T-helper 1 cell treated with Interleukin-12 subunit alpha and Interleukin-12 subunit beta and Interleukin-4 antibody, amounts not matched to agents 30 ng/mL and 1 ng/mL, for 36 hours (primary cell): ENCODE results near the gene TRPM4. TPM values are rescaled to one million over a fixed set of nuclear protein-coding genes. Genes with fewer than 3 reads are reported as not detected.

ENCODE experiments used
- intact Hi-C: fragments of 100-400 bp; cut with micrococcal nuclease; formaldehyde crosslinking; loops from one replicate; pipeline ENCODE4 v1.15.1; 2024
- total RNA-seq: library from RNA; stranded (reverse); gene quantifications from 2 replicates; pipeline ENCODE4 v1.2.3, GENCODE V29; 2022

The TRPM4 gene
- total RNA-seq: 0.54 and 1.0 TPM in 2 replicates

DNA sequence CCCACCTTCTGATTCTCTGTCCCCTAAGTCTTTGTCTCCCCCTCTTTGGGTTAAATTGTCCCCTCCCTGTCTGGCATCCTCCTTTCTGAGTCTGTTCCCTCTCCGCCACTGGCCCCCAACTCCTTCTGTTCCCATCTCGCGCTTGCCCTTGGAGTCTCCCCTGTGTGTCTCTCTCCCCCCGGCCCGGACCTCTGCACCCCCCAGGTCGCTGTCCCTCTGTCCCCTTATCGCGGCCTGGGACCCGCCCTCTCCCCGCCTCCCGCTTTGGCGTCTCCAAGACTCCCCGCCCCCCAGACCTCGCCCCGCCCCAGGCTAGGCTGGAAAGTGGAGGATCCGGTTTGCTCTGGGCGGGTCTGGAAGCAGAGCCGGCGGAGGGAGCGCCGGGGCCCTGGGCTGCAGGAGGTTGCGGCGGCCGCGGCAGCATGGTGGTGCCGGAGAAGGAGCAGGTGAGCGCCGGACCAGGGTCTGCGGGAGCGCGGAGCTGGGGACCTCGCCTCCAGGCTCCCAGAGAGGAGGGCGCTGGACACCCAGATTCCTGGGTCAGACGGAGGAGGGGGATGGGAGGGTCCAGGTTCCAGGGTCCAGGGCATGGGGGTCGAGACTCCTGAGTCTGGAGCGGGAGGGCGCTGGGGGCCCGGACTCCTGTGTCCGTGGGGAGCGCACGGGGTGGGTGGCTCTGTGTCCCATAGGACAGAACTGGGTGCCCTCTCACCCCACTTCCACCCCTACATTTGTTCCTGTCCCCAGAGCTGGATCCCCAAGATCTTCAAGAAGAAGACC, at the start of gene TRPM4:
TSS of gene TRPM4 (plus strand) at position 348 of the 780 bp plus-strand sequence. CDS start at position 423, 75 bp downstream.
- intact Hi-C loops: loop anchor here (1.0 kb wide), 1 partner anchor 11 kb away; no protein-coding TSS in a partner anchor

DNA sequence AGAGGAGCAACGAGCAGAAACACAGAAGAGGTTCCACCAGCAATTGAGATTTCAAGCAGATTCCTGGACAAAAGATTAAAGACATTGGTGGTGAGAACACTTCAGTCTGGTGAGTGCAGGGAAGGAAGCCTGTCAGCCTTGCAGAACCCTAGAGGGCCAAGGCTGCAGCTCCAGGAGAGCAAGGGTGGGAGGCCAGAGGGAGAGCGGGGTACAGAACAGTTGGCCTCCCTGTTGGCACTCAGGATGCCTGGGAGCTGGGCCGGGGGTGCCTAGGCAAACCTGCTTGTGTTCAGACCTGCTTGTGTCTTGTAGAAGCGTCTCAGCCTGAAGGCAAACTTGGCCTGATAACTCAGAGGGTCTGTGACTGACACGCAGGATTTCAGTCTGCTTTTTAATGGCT, 48.5 kb upstream of the TRPM4 start:
- intact Hi-C loops: no loop called here

DNA sequence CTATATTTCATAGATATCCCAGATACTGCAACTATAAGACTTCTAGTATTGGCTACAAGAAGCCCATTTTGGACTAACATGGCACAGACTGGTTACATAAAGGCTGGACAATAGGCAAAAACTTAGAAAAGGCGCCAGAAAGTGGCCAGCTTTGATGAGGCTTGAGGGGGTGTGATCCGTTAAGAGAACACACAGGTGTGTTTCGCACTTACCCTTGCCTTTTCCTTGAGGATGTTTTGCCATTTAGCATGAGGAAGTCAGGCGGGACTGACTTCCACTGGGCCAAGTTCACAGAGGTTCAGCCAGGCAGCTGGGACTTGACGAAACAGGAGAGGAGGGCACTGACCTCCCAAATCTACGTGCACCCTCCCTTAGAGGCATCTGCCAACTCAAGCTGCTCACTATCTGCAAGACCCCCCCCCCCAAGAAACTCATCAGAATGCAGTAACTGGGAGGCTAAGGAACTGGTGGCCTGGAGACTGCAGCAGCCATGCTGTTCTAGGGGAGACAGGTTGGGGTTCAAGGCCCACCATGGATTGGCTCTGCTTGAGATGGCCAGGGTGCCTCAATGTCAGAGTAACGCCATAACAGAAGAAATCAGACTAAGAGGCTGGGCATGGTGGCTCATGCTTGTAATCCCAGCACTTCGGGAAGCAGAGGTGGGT, 47.9 kb upstream of the TRPM4 start:
- intact Hi-C loops: loop anchor here (10.0 kb wide), 2 partner anchors 485 to 1835 kb away; partner anchors contain the start of genes INAFM1 and PRR12

DNA sequence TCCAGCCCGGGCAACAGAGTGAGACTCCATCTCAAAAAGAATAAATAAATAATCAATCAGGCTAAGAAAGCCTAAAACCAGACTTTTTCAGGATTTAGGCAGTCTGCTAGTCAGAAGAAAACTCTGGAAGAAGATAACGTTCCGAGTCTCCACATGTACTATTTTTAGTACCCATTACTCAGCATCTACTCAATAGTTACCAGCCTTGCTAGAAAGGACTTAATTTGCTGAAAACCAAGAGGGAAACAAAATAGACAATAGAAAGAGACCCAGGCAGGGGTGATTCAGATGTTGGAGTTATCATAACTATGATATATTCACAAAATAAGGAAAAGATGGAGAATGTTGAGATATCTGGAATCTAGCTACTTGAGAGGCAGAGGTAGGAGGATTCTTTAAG, 47.0 kb upstream of the TRPM4 start:
- intact Hi-C loops: loop anchor here (10.0 kb wide), 2 partner anchors 484 to 1836 kb away; partner anchors contain the start of genes INAFM1 and PRR12

DNA sequence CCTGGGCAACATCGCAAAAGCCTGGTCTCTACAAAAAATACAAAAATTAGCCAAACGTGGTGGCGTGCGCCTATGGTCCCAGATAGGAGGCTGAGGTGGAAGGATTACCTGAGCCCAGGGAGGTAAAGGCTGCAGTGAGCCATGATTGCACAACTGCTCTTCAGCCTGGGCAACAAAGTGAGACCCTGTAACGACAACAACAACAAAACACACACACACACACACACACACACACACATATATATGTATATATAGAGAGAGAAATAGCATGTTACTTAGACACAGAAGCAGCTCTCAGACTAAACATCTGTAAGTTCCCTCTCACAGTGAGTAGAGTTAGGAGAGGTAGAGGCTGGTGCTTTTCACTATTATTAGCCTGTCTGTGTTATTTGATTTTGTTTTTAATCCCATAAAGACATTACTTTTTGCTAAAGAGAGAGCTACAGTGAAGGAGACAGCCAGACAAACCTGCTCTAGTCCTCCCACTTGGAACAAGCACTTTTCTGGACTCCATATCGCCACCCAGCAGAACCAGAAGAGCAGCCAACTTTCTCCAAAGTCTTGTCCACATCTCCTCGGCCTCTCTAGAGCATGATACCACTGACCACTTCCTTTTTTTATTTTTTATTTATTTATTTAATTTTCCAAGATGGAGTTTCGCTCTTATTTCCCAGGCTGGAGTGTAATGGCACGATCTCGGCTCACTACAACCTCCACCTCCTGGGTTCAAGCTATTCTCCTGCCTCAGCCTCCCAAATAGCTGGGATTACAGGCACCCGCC, 46.2 kb upstream of the TRPM4 start:
- intact Hi-C loops: loop anchor here (10.0 kb wide), 2 partner anchors 483 to 1837 kb away; partner anchors contain the start of genes INAFM1 and PRR12

DNA sequence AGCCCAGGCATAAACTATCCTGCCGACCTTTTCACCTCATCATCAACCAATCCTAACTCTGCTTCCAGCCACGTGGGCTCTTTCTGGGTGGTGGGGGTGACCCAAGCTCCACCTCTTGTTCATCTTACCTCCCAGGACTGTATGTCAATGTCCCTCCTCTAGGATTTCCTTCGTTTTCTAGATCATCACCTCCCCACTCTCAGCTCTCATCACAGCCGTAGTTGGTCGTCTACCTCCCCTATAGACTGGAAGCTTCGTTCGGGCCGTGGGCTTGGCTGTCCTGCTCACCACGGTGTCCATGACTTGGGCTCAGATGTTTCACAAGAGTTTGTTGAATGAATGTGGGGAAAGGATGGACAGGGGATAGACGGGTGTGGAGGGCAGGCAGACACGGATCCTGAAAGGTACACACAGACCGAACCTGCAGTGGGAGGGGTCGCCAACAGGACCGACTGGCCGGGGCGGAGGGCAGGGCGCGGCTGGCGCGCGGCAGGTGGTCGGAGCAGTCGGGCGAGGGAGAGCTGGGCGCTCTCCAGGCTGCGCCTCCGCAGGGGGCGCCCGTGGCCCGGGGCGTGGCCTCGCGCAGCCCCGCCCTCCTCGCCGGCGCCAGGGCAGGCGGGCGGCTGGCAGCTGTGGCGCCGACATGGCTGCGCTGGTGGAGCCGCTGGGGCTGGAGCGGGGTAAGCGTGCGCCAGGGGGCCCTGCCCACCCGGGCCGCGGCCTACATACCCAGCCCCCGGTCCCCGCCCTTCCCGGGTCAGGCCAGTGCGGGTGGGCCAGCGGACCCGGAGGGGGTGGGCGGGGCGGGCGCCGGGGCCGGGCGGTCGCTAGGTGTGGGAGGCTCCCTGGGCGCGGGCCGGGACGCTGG, 43.6 kb upstream of the TRPM4 start, which contains the start of gene LIN7B:
TSS of gene LIN7B (plus strand) at position 609 of the 868 bp plus-strand sequence. CDS start at position 644, 35 bp downstream.
- intact Hi-C loops: loop anchor here (1.0 to 10.0 kb wide), 5 partner anchors 14 to 1839 kb away; partner anchors contain the start of genes INAFM1, PRR12 and SNRNP70

DNA sequence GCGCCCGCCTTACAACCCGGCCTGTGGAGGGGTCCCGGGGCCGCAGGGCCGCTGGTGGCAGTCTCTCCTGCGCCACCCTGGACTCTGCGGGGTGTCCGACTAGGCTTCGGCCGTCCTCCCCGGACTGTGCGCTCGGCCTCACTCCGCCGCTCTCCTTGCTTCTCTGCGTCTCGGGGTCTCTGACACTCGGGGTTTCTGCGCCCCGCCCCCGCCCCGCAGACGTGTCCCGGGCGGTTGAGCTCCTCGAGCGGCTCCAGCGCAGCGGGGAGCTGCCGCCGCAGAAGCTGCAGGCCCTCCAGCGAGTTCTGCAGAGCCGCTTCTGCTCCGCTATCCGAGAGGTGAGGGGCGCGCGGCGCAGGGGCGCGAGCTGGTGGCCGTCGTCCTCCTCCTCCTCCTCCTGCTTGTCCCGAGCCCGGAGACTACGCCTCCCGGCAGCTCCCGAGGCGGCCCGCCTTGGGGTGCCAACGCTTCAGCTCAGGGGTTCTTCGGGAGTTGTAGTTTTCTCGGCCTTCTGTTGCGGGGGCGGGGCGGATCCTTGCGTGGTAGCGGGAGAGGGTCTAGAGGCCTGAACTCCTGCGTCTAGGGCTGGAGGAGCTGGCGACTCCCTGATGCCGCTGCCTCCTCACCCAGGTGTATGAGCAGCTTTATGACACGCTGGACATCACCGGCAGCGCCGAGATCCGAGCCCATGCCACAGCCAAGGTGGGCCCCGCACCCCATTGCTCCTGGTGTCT, 42.8 kb upstream of the TRPM4 start:
- intact Hi-C loops: loop anchor here (1.0 to 10.0 kb wide), 8 partner anchors 14 to 1840 kb away; partner anchors contain the start of genes AP2A1, DBP, INAFM1 and LHB

DNA sequence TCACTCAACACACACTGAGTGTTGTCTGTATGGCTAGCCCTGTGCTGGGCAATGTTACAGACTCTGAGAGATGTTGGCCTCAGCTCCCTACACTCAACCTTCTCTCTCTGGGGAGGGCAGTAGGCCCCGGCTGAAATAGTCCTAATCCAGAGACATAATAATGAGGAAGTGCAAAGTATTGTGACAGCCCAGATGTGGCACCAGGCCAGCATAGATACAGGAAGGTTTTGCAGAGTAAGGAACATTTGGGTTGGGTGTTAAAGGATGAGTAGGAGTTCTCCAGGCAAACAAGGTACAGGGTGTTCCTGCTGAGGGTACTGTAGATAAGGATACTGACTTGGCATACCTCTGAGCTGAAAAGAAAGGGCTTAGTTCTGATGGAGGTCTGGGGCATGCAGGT, 41.0 kb upstream of the TRPM4 start:
- intact Hi-C loops: loop anchor here (5.0 to 10.0 kb wide), 5 partner anchors 99 to 1842 kb away; partner anchors contain the start of genes AP2A1, DBP, INAFM1 and LHB

DNA sequence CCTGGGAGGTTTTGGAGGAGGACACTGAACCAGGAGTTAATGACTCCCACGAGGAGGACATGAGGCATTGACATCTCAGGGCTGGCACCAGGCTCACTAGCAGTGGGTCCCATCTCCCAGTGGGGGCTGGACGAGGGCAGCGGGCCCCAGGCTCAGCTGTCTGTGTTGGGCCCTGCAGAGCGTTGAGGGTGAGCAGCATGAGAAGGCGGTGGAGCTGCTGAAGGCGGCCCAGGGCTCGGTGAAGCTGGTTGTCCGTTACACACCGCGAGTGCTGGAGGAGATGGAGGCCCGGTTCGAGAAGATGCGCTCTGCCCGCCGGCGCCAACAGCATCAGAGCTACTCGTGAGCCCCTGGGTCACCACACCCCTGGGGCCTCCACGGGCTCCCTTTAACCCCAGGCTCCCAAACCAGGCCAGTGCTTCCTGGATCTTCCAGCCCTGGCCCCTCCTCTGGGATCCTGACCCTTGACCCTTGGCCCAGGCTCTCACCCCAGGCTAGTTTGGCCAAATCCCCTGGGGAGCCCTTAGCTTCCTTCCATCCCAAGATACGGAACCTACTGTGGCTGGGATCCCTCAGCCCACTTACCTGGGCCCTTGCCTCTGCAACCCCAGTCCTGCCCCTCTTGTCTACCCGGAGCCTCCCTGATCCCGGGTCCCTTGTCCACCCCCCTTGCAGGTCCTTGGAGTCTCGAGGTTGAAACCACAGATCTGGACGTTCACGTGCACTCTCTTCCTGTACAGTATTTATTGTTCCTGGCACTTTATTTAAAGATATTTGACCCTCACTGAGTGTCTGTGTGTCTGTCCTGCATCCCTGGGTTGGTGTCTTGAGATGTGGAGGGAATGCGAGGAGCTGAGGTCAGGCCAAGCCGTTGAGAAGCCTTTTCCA, 39.7 kb upstream of the TRPM4 start:
- intact Hi-C loops: loop anchor here (2.0 to 10.0 kb wide), 6 partner anchors 25 to 1843 kb away; partner anchors contain the start of genes AP2A1, DBP, INAFM1 and LHB

DNA sequence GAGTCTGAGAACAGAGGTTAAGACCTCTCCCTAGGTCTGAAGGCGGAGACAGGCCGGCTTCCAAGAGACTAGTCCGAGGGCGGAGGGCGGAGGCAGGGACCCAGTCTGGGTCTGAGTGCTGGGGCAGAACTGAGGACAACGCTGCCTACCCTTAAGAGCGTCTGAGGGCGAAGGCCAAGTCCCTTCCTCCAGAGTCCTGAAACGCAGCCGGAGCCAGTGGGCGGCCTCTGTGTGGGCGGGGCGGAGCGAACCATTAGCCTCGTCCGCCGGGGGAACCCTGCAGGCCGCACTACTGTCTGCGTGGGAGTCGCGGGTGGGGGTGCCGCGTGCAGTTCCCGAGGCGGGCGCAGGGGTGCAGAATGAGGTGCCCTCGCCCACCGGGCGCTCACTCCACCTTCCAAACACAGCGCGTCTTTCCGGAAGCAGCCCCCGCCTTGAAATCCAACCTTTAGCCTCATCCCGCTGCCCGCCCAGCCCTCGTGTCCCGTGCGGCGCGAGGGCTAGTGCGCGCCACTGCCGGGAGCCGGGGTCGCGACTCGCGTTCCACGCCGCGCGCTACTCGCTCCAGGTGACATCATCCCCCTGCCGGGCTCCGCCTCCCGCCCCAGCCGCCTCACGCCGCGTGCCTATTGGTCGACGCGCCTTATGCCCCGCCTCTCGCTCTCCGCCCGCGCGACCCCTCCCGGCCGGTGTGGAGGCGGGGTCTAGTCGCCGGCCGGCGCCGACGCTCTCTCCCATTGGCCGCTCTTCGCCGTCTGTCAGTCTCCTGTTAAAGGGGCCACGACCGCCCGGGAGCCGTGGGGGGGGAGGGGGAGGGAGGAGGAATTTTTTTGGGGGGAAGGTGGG, 38.8 kb upstream of the TRPM4 start, which contains the start of gene C19orf73:
TSS of gene C19orf73 (minus strand) at position 579 of the 846 bp plus-strand sequence. CDS start at position 458, 121 bp downstream.
- intact Hi-C loops: loop anchor here (1.0 to 10.0 kb wide), 10 partner anchors 10 to 1844 kb away; partner anchors contain the start of genes AP2A1, DBP, GYS1 and INAFM1

DNA sequence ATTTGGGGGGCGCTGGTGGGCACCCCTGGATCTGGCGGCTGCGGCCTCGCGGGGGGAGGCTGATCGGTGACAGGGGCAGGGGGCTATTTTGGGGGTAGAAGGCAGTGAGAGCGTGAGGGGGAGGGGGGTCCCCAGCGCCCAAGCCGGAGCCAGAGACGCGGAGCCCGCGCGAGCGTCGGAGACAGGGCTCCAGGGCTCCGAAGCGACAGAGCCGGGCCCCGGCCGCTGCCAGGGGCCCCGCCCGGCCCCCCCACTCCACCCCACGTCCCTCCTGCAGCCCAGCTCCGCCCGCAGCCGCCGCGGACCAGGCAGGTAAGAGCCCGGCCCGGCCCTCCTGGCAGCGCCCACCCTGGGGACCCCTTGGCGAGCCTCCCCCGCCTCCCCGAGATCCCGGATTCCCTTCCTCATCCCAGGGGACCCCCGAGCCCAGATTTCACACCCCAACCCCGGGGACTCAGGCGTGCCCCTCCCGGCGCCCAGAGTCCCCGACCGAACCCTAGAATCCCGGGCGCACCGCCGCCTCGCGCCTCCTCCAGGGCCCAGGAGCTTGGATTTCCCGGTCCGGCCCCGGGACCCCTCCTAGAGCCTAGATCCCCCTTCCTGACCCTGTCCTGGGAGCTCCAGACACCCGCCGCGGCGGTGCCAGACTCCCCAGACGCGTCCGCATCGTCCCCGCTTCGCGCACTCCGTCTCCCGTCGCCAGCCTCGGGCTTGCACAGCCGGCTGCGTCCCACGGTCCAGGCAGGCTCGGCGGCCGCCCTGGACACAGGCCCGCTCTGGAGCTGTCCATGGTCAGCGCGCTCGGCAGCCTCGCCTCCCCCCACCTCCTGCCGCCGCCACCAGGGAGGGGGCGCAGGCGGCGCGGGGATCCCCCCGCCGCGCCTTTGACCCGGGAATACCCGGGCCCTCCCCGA, 37.9 kb upstream of the TRPM4 start, which contains the start of gene PPFIA3:
TSS of gene PPFIA3 (plus strand) at position 134 of the 914 bp plus-strand sequence. CDS start 8,330 bp downstream, outside the sequence.
- intact Hi-C loops: loop anchor here (1.0 to 10.0 kb wide), 11 partner anchors 9 to 1845 kb away; partner anchors contain the start of genes AP2A1, BICRA, DBP and GYS1

DNA sequence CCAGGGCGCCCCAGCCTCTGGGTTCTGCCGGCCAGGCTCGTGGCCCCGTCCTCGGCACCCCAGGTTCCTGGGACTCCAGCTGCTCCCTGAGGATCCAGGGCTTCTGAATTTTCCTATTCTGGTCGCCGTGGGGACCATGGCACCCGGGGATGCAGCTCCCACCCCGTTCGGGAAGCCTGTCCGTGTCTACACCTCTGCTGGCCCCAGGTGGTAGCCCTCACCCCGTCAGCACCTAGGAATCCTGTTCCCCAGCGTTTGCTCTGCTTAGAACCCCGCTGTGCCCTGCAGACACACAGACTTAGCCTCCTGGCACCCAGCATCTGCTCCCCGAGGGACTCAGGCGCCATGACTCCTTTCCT, 37.3 kb upstream of the TRPM4 start:
- intact Hi-C loops: loop anchor here (10.0 kb wide), 1 partner anchor 1516 kb away; the partner anchor contains the start of gene BICRA

DNA sequence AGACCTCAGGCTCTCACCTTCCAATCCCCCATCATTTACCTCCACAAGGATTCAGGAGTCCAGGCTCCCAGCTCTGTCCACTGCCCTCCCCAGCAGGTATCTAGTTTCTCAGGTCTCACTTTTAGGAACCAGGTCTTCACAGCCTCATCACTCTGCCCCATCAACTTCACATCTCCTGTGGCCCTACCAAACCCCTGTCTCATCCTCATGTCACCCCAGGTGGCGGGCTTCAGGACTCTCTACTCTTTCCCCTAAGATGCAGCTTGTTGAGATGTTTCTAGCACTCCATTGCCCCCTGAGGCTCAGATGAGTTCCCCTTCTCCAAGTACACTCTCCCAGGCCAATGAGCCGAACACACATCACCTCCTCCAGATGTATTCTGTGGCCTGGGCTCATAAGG, 36.7 kb upstream of the TRPM4 start:
- intact Hi-C loops: loop anchor here (10.0 kb wide), 1 partner anchor 1516 kb away; the partner anchor contains the start of gene BICRA

DNA sequence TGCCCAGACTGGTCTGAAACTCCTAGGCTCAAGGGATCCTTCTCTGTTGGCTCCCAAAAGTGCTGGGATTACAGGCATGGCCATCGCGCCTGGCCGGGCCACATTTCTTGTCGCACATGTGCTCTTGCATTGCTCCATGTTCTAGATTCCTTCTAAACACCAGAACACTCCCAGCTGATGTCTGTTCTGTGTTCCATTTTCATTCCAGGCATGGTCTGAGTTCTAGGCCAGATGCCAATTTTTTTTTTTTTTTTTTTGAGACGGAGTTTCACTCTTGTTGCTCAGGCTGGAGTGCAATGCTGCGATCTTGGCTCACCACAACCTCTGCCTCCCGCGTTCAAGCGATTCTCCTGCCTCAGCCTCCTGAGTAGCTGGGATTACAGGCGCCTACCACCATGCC, 35.8 kb upstream of the TRPM4 start:
- intact Hi-C loops: loop anchor here (10.0 kb wide), 1 partner anchor 1517 kb away; the partner anchor contains the start of gene BICRA

DNA sequence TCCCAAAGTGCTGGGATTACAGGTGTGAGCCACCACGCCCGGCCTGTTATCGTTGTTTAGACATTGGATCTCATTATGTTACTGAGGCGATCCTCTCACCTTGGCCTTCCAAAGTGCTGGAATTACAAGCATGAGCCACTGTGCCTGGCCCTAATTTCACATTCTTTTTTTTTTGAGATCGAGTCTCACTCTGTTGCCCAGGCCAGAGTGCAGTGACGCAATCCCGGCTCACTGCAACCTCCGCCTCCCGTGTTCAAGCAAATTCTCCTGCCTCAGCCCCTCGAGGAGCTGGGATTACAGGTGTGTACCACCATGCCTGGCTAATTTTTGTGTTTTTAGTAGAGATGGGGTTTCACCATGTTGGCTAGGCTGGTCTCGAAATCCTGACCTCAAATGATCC, 34.3 kb upstream of the TRPM4 start:
- intact Hi-C loops: loop anchor here (10.0 kb wide), 1 partner anchor 1518 kb away; the partner anchor contains the start of gene BICRA
